Hepatocyte (in vitro differentiated cells): ENCODE data around the gene TMEM218. TPM values are rescaled to one million over a fixed set of nuclear protein-coding genes. Genes with fewer than 3 reads are reported as not detected.
A peak's percentile ranks its signal among the peaks of the same experiment; 100 is the strongest.

Experiments used
- DNase-seq: peaks from one replicate; pipeline ENCODE4 v3.0.0-alpha.2; 2016; ENCODE audit warnings: low spot score
- H2AFZ ChIP-seq: fragments of 200-600 bp; sonication (generic); 2 replicates; pipeline ENCODE4 v1.6.0; 2016; ENCODE audit warnings: antibody characterized with exemption, mild to moderate bottlenecking
- H3K27ac ChIP-seq: fragments of 200-600 bp; sonication (generic); 2 replicates; pipeline ENCODE4 v1.5.1; 2016; ENCODE audit warnings: mild to moderate bottlenecking
- H3K27me3 ChIP-seq: fragments of 200-600 bp; sonication (generic); 2 replicates; pipeline ENCODE4 v1.6.1; 2016
- H3K36me3 ChIP-seq: fragments of 200-600 bp; sonication (generic); replicated peaks from 2 replicates; pipeline ENCODE4 v1.5.1; 2016; ENCODE audit warnings: low read depth; ENCODE audit not compliant: insufficient read depth
- H3K4me1 ChIP-seq: fragments of 200-600 bp; sonication (generic); 2 replicates; pipeline ENCODE4 v1.5.1; 2016; ENCODE audit warnings: mild to moderate bottlenecking, moderate library complexity; ENCODE audit not compliant: insufficient read depth
- H3K4me2 ChIP-seq: fragments of 200-600 bp; sonication (generic); 2 replicates; pipeline ENCODE4 v1.6.0; 2016
- H3K4me3 ChIP-seq: fragments of 200-600 bp; sonication (generic); 2 replicates; pipeline ENCODE4 v1.5.1; 2016; ENCODE audit warnings: mild to moderate bottlenecking
- H3K79me2 ChIP-seq: fragments of 200-600 bp; sonication (generic); 2 replicates; pipeline ENCODE4 v1.6.0; 2017; ENCODE audit warnings: mild to moderate bottlenecking
- H3K9me2 ChIP-seq: fragments of 200-600 bp; sonication (generic); replicated peaks from 2 replicates; pipeline ENCODE4 v1.6.0; 2017; ENCODE audit warnings: mild to moderate bottlenecking; ENCODE audit not compliant: insufficient read depth
- H3K9me3 ChIP-seq: fragments of 200-600 bp; sonication (generic); 2 replicates; pipeline ENCODE4 v1.5.1; 2016; ENCODE audit warnings: low read depth, mild to moderate bottlenecking
- H4K20me1 ChIP-seq: fragments of 200-600 bp; sonication (generic); 2 replicates; pipeline ENCODE4 v1.6.0; 2016; ENCODE audit warnings: mild to moderate bottlenecking; ENCODE audit not compliant: insufficient read depth, poor library complexity, severe bottlenecking
- EZH2 ChIP-seq: fragments of 200-600 bp; sonication (generic); IDR thresholded peaks from 2 replicates; pipeline ENCODE4 v1.6.1; 2016; ENCODE audit warnings: antibody characterized with exemption, mild to moderate bottlenecking, borderline replicate concordance
- EZH2phosphoT487 ChIP-seq: fragments of 200-600 bp; sonication (generic); IDR thresholded peaks from one replicate; pipeline ENCODE4 v1.6.1; 2018; ENCODE audit warnings: antibody characterized with exemption, mild to moderate bottlenecking, low read depth, moderate library complexity; ENCODE audit not compliant: unreplicated experiment, severe bottlenecking
- WGBS: methylation state at CpG from one replicate; pipeline ENCODE4 v1.1.6; 2016; ENCODE audit warnings: low lambda C conversion rate; ENCODE audit errors: missing lambda C conversion rate; 5-methylcytosine and 5-hydroxymethylcytosine counted together
- polyA plus RNA-seq: library from polyadenylated mRNA; unstranded; fragments of >200 nt; fragmentation: Nextera tagmentation; extraction: Ambion mirVana; gene quantifications from 2 replicates; pipeline ENCODE4 v1.2.1, GENCODE V29; 2016
- total RNA-seq: library from RNA; depleted of rRNA; stranded (reverse); fragments of >200 nt; gene quantifications from 2 replicates; pipeline ENCODE4 v1.2.3, GENCODE V29; 2014
- TF ChIP-seq, protein P1 (sequence below): fragments of 200-600 bp; sonication (generic); IDR thresholded peaks from 2 replicates; pipeline ENCODE4 v1.5.1; 2016; ENCODE audit warnings: antibody characterized with exemption, mild to moderate bottlenecking; ENCODE audit not compliant: poor library complexity

Gene TMEM218
- total and polyA plus RNA-seq, 2 experiments from 2014 or later: 20.6 to 20.7 TPM

GRCh38 chr11:125074511-125075241 is 36.8 kb downstream of the TMEM218 start:
- Histone ChIP-seq H3K79me2 (no peaks in the 10 kb centered on the region), H3K4me3 (no peak overlapping the region), H3K4me1 (peaks cover 21% of the 10 kb centered on the region), H3K9me3 (no peaks in the 10 kb centered on the region), H4K20me1 (no peaks in the 10 kb centered on the region), H3K9me2 (no peaks in the 10 kb centered on the region), H3K27ac (peak overlapping the region; percentile 40), H3K4me2 (no peak overlapping the region), H2AFZ (no peak overlapping the region), H3K27me3 (no peaks in the 10 kb centered on the region), H3K36me3 (no peaks in the 10 kb centered on the region)
- TF ChIP-seq EZH2: no peak
- TF ChIP-seq EZH2phosphoT487: no peak
- TF ChIP-seq, protein P1, sequence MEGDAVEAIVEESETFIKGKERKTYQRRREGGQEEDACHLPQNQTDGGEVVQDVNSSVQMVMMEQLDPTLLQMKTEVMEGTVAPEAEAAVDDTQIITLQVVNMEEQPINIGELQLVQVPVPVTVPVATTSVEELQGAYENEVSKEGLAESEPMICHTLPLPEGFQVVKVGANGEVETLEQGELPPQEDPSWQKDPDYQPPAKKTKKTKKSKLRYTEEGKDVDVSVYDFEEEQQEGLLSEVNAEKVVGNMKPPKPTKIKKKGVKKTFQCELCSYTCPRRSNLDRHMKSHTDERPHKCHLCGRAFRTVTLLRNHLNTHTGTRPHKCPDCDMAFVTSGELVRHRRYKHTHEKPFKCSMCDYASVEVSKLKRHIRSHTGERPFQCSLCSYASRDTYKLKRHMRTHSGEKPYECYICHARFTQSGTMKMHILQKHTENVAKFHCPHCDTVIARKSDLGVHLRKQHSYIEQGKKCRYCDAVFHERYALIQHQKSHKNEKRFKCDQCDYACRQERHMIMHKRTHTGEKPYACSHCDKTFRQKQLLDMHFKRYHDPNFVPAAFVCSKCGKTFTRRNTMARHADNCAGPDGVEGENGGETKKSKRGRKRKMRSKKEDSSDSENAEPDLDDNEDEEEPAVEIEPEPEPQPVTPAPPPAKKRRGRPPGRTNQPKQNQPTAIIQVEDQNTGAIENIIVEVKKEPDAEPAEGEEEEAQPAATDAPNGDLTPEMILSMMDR: no peak
- 74% methylated on average over 11 of the region's 11 CpGs for WGBS
- peak; percentile 50 for DNase-seq

DNA sequence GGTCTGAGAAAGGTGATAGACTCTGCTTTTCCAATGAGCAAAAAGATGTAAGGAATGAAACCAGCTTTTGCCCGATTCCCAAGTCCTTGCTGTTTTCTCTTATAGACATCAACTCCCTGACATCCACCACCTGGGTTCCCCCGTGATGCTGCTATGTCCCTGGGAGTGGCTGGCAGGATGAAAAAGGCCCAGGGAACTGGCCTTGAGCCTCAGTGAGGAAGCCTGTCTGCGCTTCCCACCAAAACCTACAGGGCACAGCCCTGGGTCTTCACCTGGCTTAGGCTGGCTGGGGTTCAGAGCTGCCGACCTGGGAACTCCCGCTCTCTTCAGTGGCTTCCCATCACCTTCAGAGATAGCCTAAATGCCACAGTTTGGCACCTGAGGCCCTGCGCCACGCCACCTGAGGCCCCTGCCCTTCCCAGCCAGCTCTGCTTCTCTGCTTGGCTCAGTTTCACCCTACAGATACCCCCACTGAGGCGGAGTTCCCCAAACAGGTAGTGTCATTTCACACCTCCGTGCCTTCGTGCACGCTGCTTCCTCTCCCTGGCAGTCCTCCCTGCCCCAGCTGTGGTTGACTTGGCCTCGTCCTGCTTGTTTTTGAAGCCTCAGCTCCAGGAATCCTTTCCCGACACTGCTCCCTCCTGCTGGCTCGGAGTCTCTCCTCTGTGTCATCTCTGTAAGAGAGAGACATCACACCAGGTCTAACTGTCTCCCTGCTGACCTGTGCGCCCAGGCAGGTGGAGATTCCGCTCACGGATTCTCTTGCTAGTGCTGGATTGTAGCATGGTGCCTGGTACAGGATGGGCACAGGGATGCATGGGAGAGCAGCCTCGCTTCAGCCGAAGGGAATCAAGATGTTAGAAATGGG is 37.6 kb downstream of the TMEM218 start:
- TF ChIP-seq EZH2phosphoT487 (no peak), EZH2 (no peak)
- TF ChIP-seq, protein P1: no peak
- 85% methylated on average over 19 of the region's 19 CpGs for WGBS
- Histone ChIP-seq H4K20me1 (no peaks in the 10 kb centered on the region), H3K9me3 (no peaks in the 10 kb centered on the region), H3K79me2 (no peaks in the 10 kb centered on the region), H3K4me1 (peaks cover 21% of the 10 kb centered on the region), H3K36me3 (no peaks in the 10 kb centered on the region), H3K4me3 (no peak overlapping the region), H3K4me2 (no peak overlapping the region), H3K27ac (no peak overlapping the region), H3K27me3 (no peaks in the 10 kb centered on the region), H2AFZ (no peak overlapping the region), H3K9me2 (no peaks in the 10 kb centered on the region)
- no peak for DNase-seq

- Histone ChIP-seq H3K27me3 (no peaks in the 10 kb centered on the region), H3K9me3 (no peaks in the 10 kb centered on the region), H3K79me2 (no peaks in the 10 kb centered on the region), H3K4me2 (no peak overlapping the region), H3K9me2 (no peaks in the 10 kb centered on the region), H2AFZ (no peak overlapping the region), H3K27ac (peak overlapping the region; percentile 80), H4K20me1 (no peaks in the 10 kb centered on the region), H3K4me1 (peaks cover 21% of the 10 kb centered on the region), H3K36me3 (no peaks in the 10 kb centered on the region), H3K4me3 (no peak overlapping the region)
- no peak for DNase-seq
- 96% methylated on average over 12 of the region's 12 CpGs for WGBS
- TF ChIP-seq, protein P1: no peak
- TF ChIP-seq EZH2phosphoT487 (no peak), EZH2 (no peak)
Measured at GRCh38 chr11:125072961-125073590, 38.4 kb downstream of the TMEM218 start.
